Osteoblast (primary cell): ENCODE data around the gene ZFR2. TPM values are rescaled to one million over a fixed set of nuclear protein-coding genes. Genes with fewer than 3 reads are reported as not detected.

ENCODE experiments used
- DNase-seq: peaks from one replicate; pipeline ENCODE4 v3.0.0; 2011; ENCODE audit warnings: low spot score, mixed read lengths; ENCODE audit not compliant: insufficient read length; ENCODE audit errors: missing footprints
- H2AFZ ChIP-seq: 2 replicates; pipeline ENCODE4 v1.6.0; 2011; ENCODE audit warnings: mild to moderate bottlenecking, low read length
- H3K27ac ChIP-seq: 2 replicates; pipeline ENCODE4 v1.5.1; 2011; ENCODE audit warnings: mild to moderate bottlenecking, low read depth, low read length, moderate library complexity
- H3K27me3 ChIP-seq: 2 replicates; pipeline ENCODE4 v1.6.0; 2012; ENCODE audit warnings: mild to moderate bottlenecking, control low read depth, inconsistent platforms, low read length, moderate library complexity; ENCODE audit not compliant: insufficient read depth
- H3K36me3 ChIP-seq: 2 replicates; pipeline ENCODE4 v1.5.1; 2011; ENCODE audit warnings: mild to moderate bottlenecking, low read length, control low read depth, moderate library complexity; ENCODE audit not compliant: insufficient read depth
- H3K4me1 ChIP-seq: 2 replicates; pipeline ENCODE4 v1.5.1; 2011; ENCODE audit warnings: mild to moderate bottlenecking, low read length, control low read depth, moderate library complexity; ENCODE audit not compliant: insufficient read depth
- H3K4me2 ChIP-seq: 2 replicates; pipeline ENCODE4 v1.6.0; 2011; ENCODE audit warnings: mild to moderate bottlenecking, low read length; ENCODE audit not compliant: insufficient read depth
- H3K4me3 ChIP-seq: fragments of 200-600 bp; sonication (generic); 3 replicates; pipeline ENCODE4 v1.5.1; 2012; ENCODE audit warnings: mild to moderate bottlenecking, low read length, inconsistent platforms; ENCODE audit not compliant: insufficient read depth
- H3K79me2 ChIP-seq: 2 replicates; pipeline ENCODE4 v1.6.0; 2012; ENCODE audit warnings: mild to moderate bottlenecking, low read length, control low read depth, inconsistent platforms; ENCODE audit not compliant: insufficient read depth
- H3K9me3 ChIP-seq: 2 replicates; pipeline ENCODE4 v1.5.1; 2011; ENCODE audit warnings: low read depth, low read length, control low read depth
- H4K20me1 ChIP-seq: 2 replicates; pipeline ENCODE4 v1.6.0; 2012; ENCODE audit warnings: mild to moderate bottlenecking, low read length, control low read depth; ENCODE audit not compliant: insufficient read depth
- total RNA-seq: library from RNA; depleted of rRNA; stranded (reverse); fragments of >200 nt; gene quantifications from 2 replicates; pipeline ENCODE4 v1.2.3, GENCODE V29; 2012
- TF ChIP-seq, protein P1 (sequence below): IDR thresholded peaks from 2 replicates; pipeline ENCODE4 v1.5.1; 2011; ENCODE audit warnings: mild to moderate bottlenecking, low read depth, low read length, moderate library complexity; ENCODE audit errors: extremely low read depth

Gene ZFR2
- total RNA-seq, 1 donor = not detected

DNA sequence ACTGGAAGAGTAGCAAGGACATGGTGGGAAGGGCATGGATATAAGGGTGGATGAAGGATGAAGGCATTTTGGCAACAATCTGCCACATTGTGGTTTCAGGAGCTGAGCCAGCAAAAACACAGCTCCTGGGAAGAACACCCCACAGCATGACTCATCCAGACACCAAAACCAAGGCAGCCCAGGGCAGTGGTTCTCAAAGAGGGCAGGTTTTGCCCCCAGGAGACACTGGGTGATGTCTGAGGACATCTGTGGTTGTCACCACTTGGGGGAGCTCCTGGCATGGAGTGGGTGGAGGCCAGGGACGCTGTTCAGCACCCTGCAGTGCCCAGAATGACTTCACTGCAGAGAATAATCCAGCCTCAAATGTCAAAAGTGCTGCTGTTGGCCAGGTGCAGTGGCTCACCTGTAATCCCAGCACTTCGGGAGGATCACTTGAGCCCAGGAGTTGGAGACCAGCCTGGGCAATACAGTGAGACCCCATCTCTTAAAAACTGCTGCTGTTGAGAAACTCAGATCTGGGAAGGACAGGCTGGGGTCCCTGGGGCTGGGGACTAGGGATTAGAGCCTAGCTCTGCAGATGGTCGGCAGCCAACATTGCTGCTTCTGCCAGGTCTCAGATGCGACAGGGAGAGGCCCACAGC lies 16.1 kb downstream of the ZFR2 start:
- H3K4me2 ChIP-seq = no peak overlapping the region
- H3K79me2 ChIP-seq = no peaks in the 10 kb centered on the region
- H3K36me3 ChIP-seq = no peaks in the 10 kb centered on the region
- H2AFZ ChIP-seq = no peak overlapping the region
- TF ChIP-seq, protein P1, sequence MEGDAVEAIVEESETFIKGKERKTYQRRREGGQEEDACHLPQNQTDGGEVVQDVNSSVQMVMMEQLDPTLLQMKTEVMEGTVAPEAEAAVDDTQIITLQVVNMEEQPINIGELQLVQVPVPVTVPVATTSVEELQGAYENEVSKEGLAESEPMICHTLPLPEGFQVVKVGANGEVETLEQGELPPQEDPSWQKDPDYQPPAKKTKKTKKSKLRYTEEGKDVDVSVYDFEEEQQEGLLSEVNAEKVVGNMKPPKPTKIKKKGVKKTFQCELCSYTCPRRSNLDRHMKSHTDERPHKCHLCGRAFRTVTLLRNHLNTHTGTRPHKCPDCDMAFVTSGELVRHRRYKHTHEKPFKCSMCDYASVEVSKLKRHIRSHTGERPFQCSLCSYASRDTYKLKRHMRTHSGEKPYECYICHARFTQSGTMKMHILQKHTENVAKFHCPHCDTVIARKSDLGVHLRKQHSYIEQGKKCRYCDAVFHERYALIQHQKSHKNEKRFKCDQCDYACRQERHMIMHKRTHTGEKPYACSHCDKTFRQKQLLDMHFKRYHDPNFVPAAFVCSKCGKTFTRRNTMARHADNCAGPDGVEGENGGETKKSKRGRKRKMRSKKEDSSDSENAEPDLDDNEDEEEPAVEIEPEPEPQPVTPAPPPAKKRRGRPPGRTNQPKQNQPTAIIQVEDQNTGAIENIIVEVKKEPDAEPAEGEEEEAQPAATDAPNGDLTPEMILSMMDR = peak; percentile 30
- H3K27me3 ChIP-seq = peaks cover 4% of the 10 kb centered on the region
- H3K4me3 ChIP-seq = no peak overlapping the region
- no peaks in the 10 kb centered on the region for H3K4me1 ChIP-seq
- H3K9me3 ChIP-seq = peaks cover 9% of the 10 kb centered on the region
- H4K20me1 ChIP-seq = no peaks in the 10 kb centered on the region
- peak; percentile 97 for DNase-seq
- H3K27ac ChIP-seq = no peak overlapping the region

DNA sequence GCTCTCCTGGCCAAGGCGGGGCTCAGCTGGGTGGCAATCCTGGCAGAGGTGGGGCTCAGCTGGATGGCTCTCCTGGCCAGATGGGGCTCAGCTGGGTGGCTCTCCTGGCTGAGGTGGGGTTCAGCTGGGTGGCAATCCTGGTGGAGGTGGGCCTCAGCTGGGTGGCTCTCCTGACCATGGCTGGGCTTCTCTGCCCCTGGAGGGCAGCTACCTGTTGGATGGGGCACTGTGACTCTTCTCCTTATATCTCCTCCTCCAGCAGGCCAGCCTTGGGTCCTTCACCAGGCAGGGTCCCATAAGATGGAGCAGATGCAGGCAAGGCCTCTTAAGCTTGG lies 16.7 kb downstream of the ZFR2 start:
- no peaks in the 10 kb centered on the region for H3K79me2 ChIP-seq
- no peaks in the 10 kb centered on the region for H4K20me1 ChIP-seq
- H3K36me3 ChIP-seq = no peaks in the 10 kb centered on the region
- H2AFZ ChIP-seq = no peak overlapping the region
- H3K4me3 ChIP-seq = no peak overlapping the region
- peaks cover 9% of the 10 kb centered on the region for H3K9me3 ChIP-seq
- TF ChIP-seq, protein P1 = no peak
- H3K4me1 ChIP-seq = no peaks in the 10 kb centered on the region
- no peak overlapping the region for H3K4me2 ChIP-seq
- H3K27ac ChIP-seq = no peak overlapping the region
- DNase-seq = no peak
- H3K27me3 ChIP-seq = peaks cover 8% of the 10 kb centered on the region

DNA sequence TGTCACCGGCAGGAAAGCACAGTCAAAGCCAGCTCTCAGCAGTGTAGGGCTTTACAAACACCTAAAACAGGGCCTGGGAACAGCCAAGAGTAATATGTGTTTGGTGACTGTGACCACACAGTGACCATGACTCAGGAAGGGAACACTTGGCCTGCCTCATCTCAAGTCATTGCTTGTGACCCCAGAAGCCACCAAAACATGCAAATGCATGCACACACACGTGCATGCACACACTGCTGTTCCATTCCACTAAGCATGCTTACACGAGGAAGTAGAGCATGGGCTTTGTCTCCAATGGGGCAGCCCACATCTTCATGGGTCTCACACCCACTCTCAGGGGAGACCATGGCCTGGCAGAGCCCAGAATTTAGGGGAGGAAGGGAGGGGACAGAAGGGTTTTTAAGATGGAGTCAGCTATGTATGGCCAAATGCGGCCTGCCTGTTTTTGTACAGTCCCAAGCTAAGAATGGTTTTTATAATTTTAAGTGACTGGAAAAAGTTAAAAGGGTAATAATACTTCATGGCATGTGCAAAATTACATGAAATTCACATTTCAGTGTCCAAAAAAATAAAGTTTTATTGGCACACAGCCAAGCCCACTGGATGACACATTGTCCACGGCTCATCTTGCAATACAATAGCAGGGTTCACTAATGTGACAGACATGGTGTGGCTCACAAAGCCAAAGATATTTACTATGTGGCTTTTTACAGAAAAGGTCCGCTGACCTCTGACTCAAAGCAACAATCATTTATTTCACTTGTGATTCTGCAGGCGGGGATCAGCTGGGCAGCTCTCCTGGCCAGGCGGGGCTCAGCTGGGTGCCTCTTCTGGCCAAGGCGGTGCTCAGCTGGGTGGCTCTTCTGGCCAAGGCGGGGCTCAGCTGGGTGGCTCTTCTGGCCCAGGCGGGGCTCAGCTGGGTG lies 17.3 kb downstream of the ZFR2 start:
- Histone ChIP-seq H3K79me2 (no peaks in the 10 kb centered on the region), H3K4me2 (no peak overlapping the region), H3K4me3 (no peak overlapping the region), H3K27ac (no peak overlapping the region), H4K20me1 (no peaks in the 10 kb centered on the region), H2AFZ (no peak overlapping the region), H3K9me3 (peaks cover 9% of the 10 kb centered on the region), H3K27me3 (peaks cover 9% of the 10 kb centered on the region), H3K36me3 (no peaks in the 10 kb centered on the region), H3K4me1 (no peaks in the 10 kb centered on the region)
- TF ChIP-seq, protein P1 = no peak
- peak; percentile 89 for DNase-seq

DNA sequence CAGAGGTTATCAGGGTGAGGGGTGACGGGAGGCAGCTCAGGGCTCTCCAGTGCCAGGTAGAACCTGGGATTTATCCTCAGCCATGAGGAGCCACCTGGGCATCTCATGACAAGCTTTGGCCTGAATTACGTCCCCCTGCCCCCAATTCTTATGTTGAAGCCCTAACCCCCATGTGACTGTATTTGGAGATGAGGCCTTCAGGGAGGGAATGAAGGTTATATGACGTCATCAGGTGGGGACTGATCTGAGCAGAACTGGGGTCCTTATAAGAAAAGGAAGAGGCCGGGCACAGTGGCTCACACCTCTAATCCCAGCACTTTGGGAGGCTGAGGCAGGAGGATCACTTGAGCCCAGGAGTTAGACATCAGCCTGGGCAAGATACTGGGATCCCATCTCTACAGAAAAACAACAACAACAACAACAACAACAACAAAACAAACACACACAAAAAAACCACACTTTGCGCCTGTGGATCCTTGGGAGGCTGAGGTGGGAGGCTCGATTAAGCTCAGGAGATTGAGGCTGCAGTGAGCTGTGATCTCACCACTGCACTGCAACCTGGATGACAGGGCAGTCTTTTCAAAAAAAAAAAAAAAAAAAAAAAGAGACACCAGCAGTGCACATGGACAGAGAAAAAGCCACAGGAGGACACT lies 18.4 kb downstream of the ZFR2 start:
- Histone ChIP-seq H2AFZ (no peak overlapping the region), H3K4me1 (no peaks in the 10 kb centered on the region), H3K27me3 (peaks cover 8% of the 10 kb centered on the region), H3K36me3 (no peaks in the 10 kb centered on the region), H3K4me3 (no peak overlapping the region), H3K27ac (no peak overlapping the region), H3K9me3 (peaks cover 9% of the 10 kb centered on the region), H3K79me2 (no peaks in the 10 kb centered on the region), H3K4me2 (no peak overlapping the region), H4K20me1 (no peaks in the 10 kb centered on the region)
- DNase-seq = no peak
- TF ChIP-seq, protein P1 = no peak
